GM23248 (cell line): Measurements from ENCODE around the gene ANO8. TPM values are rescaled to one million over a fixed set of nuclear protein-coding genes. Genes with fewer than 3 reads are reported as not detected.
"Not testable (repeated sequence)": the region's sequence is repeated elsewhere in the genome, so short reads cannot be mapped to it uniquely, and the experiment has no call there.

ENCODE experiments used
- DNase-seq: peaks from one replicate; pipeline ENCODE4 v3.0.0-alpha.2; 2015
- H2AFZ ChIP-seq: fragments of 200-600 bp; sonication (generic); 2 replicates; pipeline ENCODE4 v1.6.1; 2016; ENCODE audit warnings: antibody characterized with exemption
- H3F3A ChIP-seq: fragments of 200-600 bp; sonication (generic); 2 replicates; pipeline ENCODE4 v1.6.1; 2016; ENCODE audit warnings: mild to moderate bottlenecking, antibody characterized with exemption, mixed run types; ENCODE audit not compliant: insufficient read depth
- H3K27ac ChIP-seq: fragments of 200-600 bp; sonication (generic); 2 replicates; pipeline ENCODE4 v1.5.1; 2016; ENCODE audit warnings: mild to moderate bottlenecking
- H3K27me3 ChIP-seq: fragments of 200-600 bp; sonication (generic); replicated peaks from 2 replicates; pipeline ENCODE4 v1.6.1; 2016; ENCODE audit warnings: mild to moderate bottlenecking; ENCODE audit not compliant: insufficient read depth
- H3K36me3 ChIP-seq: fragments of 200-600 bp; sonication (generic); 2 replicates; pipeline ENCODE4 v1.6.1; 2016; ENCODE audit warnings: low read depth, mild to moderate bottlenecking
- H3K4me1 ChIP-seq: fragments of 200-600 bp; sonication (generic); 2 replicates; pipeline ENCODE4 v1.6.1; 2016; ENCODE audit warnings: mild to moderate bottlenecking; ENCODE audit not compliant: insufficient read depth
- H3K4me2 ChIP-seq: fragments of 200-600 bp; sonication (generic); one replicate; pipeline ENCODE4 v1.6.1; 2016; ENCODE audit warnings: mild to moderate bottlenecking; ENCODE audit not compliant: unreplicated experiment
- H3K4me3 ChIP-seq: fragments of 200-600 bp; sonication (generic); 2 replicates; pipeline ENCODE4 v1.5.1; 2016; ENCODE audit warnings: mild to moderate bottlenecking
- H3K79me2 ChIP-seq: fragments of 200-600 bp; sonication (generic); 2 replicates; pipeline ENCODE4 v1.6.1; 2016; ENCODE audit warnings: mild to moderate bottlenecking; ENCODE audit not compliant: insufficient read depth
- H3K9ac ChIP-seq: fragments of 200-600 bp; sonication (generic); 2 replicates; pipeline ENCODE4 v1.6.1; 2016; ENCODE audit warnings: mild to moderate bottlenecking
- H3K9me2 ChIP-seq: fragments of 200-600 bp; sonication (generic); 2 replicates; pipeline ENCODE4 v1.6.1; 2016; ENCODE audit warnings: mixed run types, mild to moderate bottlenecking, moderate library complexity; ENCODE audit not compliant: insufficient read depth
- H3K9me3 ChIP-seq: fragments of 200-600 bp; sonication (generic); one replicate; pipeline ENCODE4 v1.6.1; 2017; ENCODE audit warnings: low read depth
- H4K20me1 ChIP-seq: fragments of 200-600 bp; sonication (generic); 2 replicates; pipeline ENCODE4 v1.6.0; 2016; ENCODE audit not compliant: insufficient read depth
- EZH2 ChIP-seq: fragments of 200-600 bp; sonication (generic); IDR thresholded peaks from 2 replicates; pipeline ENCODE4 v1.6.1; 2018; ENCODE audit warnings: antibody characterized with exemption, mild to moderate bottlenecking; ENCODE audit not compliant: insufficient read depth, poor library complexity, severe bottlenecking
- EZH2phosphoT487 ChIP-seq: fragments of 200-600 bp; sonication (generic); IDR thresholded peaks from 2 replicates; pipeline ENCODE4 v1.6.1; 2018; ENCODE audit warnings: antibody characterized with exemption, moderate library complexity, mild to moderate bottlenecking, low read depth; ENCODE audit not compliant: insufficient read depth
- WGBS, 2 experiments: methylation state at CpG; one replicate each; pipeline ENCODE4 v1.1.6; 2015 to 2017; ENCODE audit warnings: low lambda C conversion rate in 2 of 2, low coverage in 1 of 2; ENCODE audit errors: missing lambda C conversion rate in 2 of 2; 5-methylcytosine and 5-hydroxymethylcytosine counted together
- in situ Hi-C: fragments of 300-500 bp; cut with MboI; formaldehyde crosslinking; loops from 2 replicates; pipeline ENCODE4 v1.15.0; 2020
- polyA plus RNA-seq: library from polyadenylated mRNA; unstranded; fragments of >200 nt; fragmentation: Nextera tagmentation; extraction: Ambion mirVana; gene quantifications from 2 replicates; pipeline ENCODE4 v1.2.1, GENCODE V29; 2016
- total RNA-seq: library from RNA; depleted of rRNA; stranded (reverse); fragments of >200 nt; shearing (Covaris generic); gene quantifications from 2 replicates; pipeline ENCODE4 v1.2.3, GENCODE V29; 2014

Gene ANO8
- total and polyA plus RNA-seq, 2 experiments from 2014 or later: 0.61 to 4.0 TPM

- no peak overlapping the region for H3K4me3 ChIP-seq
- DNase-seq: peak; percentile 53
- H2AFZ ChIP-seq: no peak overlapping the region
- H3K27me3 ChIP-seq: no peaks in the 10 kb centered on the region
- WGBS, 2 experiments: 77 to 80% methylated on average over 4 of the region's 4 CpGs
- no peaks in the 10 kb centered on the region for H4K20me1 ChIP-seq
- no peaks in the 10 kb centered on the region for H3K9me3 ChIP-seq
- in situ Hi-C loops: no loop called here
- no peaks in the 10 kb centered on the region for H3K9me2 ChIP-seq
- no peak overlapping the region for H3K27ac ChIP-seq
- no peaks in the 10 kb centered on the region for H3K79me2 ChIP-seq
- H3K4me2 ChIP-seq: no peak overlapping the region
- H3K9ac ChIP-seq: no peak overlapping the region
- H3F3A ChIP-seq: peaks cover 6% of the 10 kb centered on the region; the same call in 1 of the 2 replicates
- H3K36me3 ChIP-seq: no peaks in the 10 kb centered on the region
- H3K4me1 ChIP-seq: no peaks in the 10 kb centered on the region
- no peak for TF ChIP-seq EZH2
- no peak for TF ChIP-seq EZH2phosphoT487
Observed at GRCh38 chr19:17296273-17296672, 38.4 kb downstream of the ANO8 start.

- H3K79me2 ChIP-seq, H3K9me3 ChIP-seq, DNase-seq, H4K20me1 ChIP-seq, H3F3A ChIP-seq, H3K4me2 ChIP-seq, H2AFZ ChIP-seq, in situ Hi-C loops, H3K4me1 ChIP-seq, H3K36me3 ChIP-seq, H3K9ac ChIP-seq, H3K9me2 ChIP-seq, H3K27me3 ChIP-seq, H3K4me3 ChIP-seq, H3K27ac ChIP-seq: not testable (repeated sequence)
- WGBS, 2 experiments: 97 to 99% methylated on average over 6 of the region's 6 CpGs
Observed at GRCh38 chr19:17295551-17295950, 39.1 kb downstream of the ANO8 start.

- no peak for TF ChIP-seq EZH2phosphoT487
- TF ChIP-seq EZH2: no peak
- Histone ChIP-seq H3K36me3 (no peaks in the 10 kb centered on the region), H3K4me1 (no peaks in the 10 kb centered on the region), H3K9ac (no peak overlapping the region), H3F3A (peaks cover 6% of the 10 kb centered on the region; the same call in 1 of the 2 replicates), H3K9me3 (no peaks in the 10 kb centered on the region), H3K27me3 (no peaks in the 10 kb centered on the region), H3K4me2 (no peak overlapping the region), H3K79me2 (no peaks in the 10 kb centered on the region), H3K9me2 (no peaks in the 10 kb centered on the region), H3K27ac (no peak overlapping the region), H2AFZ (no peak overlapping the region), H4K20me1 (no peaks in the 10 kb centered on the region), H3K4me3 (no peak overlapping the region)
- 77 to 94% methylated on average over 33 to 48 of the region's 48 CpGs for WGBS, 2 experiments
- in situ Hi-C loops: no loop called here
- DNase-seq: peak; percentile 49
Observed at GRCh38 chr19:17294051-17294891, 40.4 kb downstream of the ANO8 start.

- in situ Hi-C loops: no loop called here
Observed at GRCh38 chr19:17293605-17294004, 41.0 kb downstream of the ANO8 start.

More at GRCh38 chr19:17293605-17294004, 41.0 kb downstream of the ANO8 start:
- no peak overlapping the region for H3K4me3 ChIP-seq
- peaks cover 6% of the 10 kb centered on the region; the same call in 1 of the 2 replicates for H3F3A ChIP-seq
- H3K9me2 ChIP-seq: no peaks in the 10 kb centered on the region
- H3K4me2 ChIP-seq: no peak overlapping the region
- TF ChIP-seq EZH2 (no peak), EZH2phosphoT487 (no peak)
- no peaks in the 10 kb centered on the region for H3K79me2 ChIP-seq
- H3K27ac ChIP-seq: no peak overlapping the region
- 92 to 93% methylated on average over 13 to 14 of the region's 14 CpGs for WGBS, 2 experiments
- no peak overlapping the region for H3K9ac ChIP-seq
- no peak for DNase-seq
- H4K20me1 ChIP-seq: no peaks in the 10 kb centered on the region
- no peaks in the 10 kb centered on the region for H3K27me3 ChIP-seq
- no peaks in the 10 kb centered on the region for H3K4me1 ChIP-seq
- no peaks in the 10 kb centered on the region for H3K36me3 ChIP-seq
- H3K9me3 ChIP-seq: no peaks in the 10 kb centered on the region
- H2AFZ ChIP-seq: no peak overlapping the region
